ENCODE data around the gene EPHA7.

EPHA7 gene

DNA sequence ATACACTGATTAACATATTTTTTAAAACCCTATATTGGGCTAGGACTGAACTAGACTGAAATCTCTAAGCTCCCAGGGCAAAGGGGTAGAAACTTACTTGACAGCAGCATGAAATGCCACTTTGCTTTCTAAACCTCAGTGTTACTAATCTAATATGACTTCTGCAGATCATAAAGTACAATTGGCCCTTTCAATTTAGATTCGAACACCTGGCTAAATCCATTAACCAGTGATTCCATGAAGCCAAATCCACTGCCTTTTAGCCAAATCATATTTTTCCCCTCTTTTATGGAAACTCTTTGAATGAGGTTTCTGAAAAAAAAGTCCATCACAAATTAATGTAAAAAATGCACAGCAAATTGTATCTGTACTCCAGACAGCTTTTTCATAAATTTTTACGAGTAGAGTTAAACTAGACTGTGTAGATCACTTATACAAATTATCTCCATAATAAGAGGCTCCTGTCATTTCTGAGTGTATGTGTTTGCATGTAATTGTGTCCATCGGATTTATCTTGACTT is 25.7 kb downstream of the EPHA7 start:
- no peak for DNase-seq

DNA sequence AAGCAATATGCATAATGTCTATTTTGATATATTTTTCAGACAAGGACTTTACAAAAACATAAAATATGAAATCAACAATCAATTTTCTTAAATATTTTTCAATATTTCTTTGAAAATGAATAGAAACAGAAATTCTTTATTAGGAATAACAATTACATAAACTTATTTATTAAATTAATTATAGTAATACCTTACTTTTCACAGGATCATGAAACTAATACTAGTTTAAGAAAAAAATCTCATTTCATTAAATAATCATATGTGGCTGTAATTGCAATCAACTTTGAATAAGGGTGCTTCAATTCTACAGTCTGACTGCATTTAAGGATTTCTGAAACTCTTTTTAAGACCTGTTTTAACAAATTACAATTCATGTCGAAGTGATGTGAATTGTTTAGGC is 26.6 kb downstream of the EPHA7 start:
- DNase-seq, result no peak

DNA sequence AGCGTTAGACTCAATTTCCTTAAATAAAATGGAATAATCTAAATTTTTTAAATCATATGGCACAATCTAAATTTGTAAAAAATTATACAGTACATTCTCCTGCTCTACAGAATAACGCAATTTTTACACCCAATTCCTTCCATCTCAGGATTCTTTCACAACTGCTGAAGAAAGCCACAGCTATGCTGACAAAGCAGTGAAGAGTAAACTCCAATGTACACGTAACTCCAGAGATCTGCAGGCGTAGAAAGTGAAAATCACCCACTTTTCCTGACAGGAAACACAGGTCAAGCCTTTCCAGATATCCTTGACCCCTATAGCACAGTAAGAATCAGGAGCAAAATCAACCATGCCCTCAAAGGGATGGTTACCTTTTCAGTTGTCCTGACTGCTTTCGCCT is 27.4 kb downstream of the EPHA7 start:
- no peak for DNase-seq

DNA sequence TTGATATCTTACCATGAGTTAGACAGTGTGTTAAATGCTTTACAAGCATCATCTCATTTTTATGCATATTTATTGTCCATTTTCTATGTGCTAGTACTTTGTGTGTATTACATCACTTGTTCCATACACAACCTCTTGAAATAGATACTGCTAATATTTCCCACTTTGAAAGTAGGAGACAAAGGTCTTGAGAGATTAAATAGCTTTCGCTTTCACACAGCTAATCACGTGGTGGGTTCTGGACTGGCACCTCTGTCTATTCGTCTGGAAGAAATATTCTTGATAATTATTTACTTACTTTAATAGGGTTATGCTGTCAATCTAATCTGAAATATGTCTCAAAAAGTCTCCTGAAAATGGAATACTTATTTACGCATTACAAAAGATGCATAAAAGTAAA is 30.2 kb downstream of the EPHA7 start:
- DNase-seq, result no peak

GRCh38 chr6:93388070-93388469 is 31.3 kb downstream of the EPHA7 start:
- DNase-seq, result no peak

DNA sequence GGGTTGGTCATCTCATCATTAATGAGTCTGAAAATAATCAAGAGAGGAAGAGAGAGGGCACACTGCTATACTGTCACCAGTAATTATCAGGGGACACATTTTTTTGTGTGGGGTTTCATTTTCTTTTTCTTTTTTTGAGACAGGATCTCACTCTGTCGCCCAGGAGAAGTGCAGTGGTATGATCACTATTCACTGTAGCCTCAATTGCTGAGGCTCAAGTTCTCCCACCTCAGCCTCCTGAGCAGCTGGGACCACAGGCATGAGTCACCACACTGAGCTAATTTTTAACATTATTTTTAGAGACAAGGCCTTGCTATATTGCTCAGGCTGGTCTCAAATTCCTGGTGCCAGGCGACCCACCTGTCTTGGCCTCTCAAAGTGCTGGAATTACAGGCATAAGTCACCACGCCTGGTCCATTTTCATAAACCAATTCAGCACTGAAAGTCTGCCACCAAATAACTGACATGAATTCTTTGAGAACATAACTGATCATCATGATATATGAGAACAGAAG is 43.3 kb downstream of the EPHA7 start:
- DNase-seq, result no peak

DNA sequence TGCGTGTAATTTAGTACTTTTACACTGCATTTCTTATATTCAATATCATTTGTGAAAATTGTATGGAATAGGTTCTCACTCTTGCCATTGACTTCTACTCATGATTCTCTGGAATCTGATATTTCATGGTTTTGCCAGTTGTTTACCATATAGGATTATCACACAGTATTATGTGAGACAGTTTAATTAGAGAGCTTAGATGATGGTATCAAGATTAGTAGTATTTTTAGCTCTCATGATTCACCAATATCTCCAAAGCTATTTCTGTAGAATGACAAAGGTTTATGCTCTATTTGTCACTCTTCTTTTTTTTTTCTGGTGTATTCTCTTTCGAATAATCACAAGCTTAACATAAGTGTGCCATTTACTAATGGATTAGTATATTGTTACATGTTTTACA is 45.9 kb downstream of the EPHA7 start:
- DNase-seq, result no peak

DNA sequence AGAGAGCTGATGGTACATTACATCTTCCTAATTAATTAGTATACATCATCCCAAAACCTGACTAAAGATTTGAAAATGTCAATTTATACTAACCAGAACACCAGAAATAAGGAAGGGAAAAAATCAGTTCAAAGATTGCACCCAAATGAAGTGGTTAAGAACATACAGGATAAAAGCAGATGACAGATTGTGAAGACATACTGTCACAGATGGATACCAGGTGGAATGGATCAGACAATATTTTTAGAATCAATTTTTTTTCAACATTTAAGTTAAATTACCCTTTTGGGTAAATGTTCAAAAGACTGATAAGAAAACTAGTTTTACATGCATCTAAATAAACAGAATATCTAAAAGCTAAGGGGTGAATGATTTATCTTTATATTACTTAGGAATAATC is 47.6 kb downstream of the EPHA7 start:
- DNase-seq, result no peak

DNA sequence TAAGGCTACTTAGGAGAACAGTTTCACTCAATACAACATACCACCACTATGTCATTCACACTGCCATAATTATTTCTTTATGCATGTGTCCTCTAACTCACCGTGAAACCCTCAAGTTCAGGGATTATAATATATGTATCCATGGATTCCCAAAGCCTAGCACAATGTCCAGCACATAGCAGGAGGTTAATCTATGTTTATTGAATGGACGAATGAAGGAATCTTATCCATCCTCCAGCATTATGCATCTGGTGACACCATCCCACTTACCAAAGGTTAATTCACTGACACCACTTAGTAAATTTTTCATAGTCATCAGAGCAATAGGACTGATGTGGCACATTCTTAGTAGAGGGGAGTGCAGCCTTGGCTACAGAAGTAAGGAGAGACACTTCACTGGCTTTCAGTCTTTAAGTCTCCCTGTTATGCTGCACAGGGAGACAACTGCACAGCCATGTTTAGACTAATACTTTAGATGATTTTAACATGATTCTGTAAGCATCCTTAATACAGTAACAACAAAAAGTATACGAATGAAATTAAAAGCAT is 49.7 kb downstream of the EPHA7 start:
- DNase-seq, result no peak

GRCh38 chr6:93366506-93366905 is 52.9 kb downstream of the EPHA7 start:
- no peak for DNase-seq

DNA sequence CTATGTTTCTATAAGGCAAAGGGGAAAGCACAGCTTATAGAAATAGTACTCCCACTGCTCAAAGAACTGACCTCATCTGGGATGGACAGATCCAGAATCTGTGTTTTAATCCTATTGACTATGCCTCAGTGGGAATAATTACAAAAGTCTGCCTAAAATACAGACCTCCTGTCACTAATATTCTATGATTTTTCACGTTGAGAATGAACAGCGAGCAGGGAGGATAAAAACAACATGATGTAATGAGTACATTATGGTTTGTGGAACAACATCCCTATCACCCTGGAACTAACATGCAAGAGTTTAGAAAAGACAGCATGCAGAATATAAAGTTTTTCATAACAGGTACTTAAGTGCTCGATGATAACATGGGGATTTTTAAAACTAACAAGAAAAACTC is 53.9 kb downstream of the EPHA7 start:
- DNase-seq, result no peak

GRCh38 chr6:93358435-93358834 is 60.9 kb downstream of the EPHA7 start:
- no peak for DNase-seq

GRCh38 chr6:93352604-93353003 is 66.8 kb downstream of the EPHA7 start:
- no peak for DNase-seq

GRCh38 chr6:93351222-93351621 is 68.1 kb downstream of the EPHA7 start:
- DNase-seq, result peak; percentile 1

DNA sequence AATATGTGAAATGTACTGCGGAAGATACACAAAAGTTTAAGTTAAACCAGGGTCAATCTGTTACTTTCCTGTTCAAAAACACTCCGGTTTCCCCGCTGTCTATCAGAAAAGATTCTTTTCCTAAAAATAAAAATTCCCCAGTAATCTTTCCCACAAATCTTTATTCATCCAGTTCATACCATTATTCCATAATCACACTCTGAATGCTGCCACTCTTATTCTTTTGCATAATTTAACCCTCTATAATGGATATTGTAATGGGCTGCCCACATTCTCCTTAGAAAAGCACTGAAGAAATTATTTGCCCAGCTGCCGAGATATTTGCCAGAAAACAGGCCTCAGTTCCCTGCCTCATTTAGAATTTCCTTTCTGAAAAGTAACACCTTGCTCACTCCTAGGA is 68.6 kb downstream of the EPHA7 start:
- DNase-seq, result no peak

- no peak for DNase-seq
These were observed 75.0 kb downstream of the EPHA7 start for GRCh38 chr6:93344333-93344835.

DNA sequence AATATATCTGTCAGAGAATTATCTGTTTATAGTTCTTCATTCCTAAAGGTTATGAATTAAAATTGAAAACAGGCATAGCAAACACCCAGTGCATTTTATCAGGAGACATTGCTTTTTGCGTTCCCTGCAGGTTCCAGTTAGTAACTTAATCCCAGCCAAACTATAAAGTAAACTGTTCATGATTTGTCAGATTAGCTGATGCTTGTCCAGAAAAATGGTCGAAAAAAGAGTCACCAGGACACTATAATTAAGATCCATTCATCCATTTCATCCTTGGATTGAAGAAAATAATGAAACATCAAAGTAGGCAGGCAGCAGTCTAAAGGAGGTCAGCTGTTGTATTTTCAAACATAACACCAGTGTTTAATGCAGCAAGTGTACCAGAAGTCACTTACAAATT is 75.9 kb downstream of the EPHA7 start:
- DNase-seq, result no peak

DNA sequence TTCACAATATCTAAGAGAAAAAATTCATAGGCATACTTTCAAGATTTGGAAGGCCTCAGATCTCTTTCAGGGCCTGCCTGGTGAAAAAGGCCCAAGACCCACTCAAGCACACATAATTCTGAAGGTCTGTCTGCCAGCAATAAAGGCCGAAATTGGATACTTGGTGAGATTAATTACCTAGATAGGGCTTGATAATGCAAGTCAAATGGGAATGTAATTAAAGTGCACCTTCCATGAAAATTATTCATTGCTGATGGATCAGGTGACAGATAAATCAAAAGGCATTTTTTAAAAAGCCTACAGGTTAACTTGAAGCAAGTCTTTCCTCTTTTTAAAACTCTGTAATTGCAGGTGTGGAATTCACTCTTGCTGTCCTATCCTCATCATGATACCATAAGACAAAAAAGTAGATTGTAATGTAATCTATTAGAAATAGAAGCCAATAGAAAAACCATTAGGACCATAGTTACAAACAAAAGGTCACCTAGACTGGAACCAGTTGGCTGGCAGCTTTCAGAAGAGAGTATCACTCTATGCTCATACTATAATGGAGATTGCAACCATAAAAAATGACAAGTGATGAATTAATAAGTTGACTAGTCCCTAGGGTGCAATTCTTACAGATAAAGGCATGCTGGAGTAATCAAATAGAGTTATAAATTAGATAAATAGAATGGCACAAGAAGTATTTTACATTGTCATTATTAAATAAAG is 77.3 kb downstream of the EPHA7 start:
- DNase-seq, result no peak

GRCh38 chr6:93337772-93338394 is 81.5 kb downstream of the EPHA7 start:
- no peak for DNase-seq

DNA sequence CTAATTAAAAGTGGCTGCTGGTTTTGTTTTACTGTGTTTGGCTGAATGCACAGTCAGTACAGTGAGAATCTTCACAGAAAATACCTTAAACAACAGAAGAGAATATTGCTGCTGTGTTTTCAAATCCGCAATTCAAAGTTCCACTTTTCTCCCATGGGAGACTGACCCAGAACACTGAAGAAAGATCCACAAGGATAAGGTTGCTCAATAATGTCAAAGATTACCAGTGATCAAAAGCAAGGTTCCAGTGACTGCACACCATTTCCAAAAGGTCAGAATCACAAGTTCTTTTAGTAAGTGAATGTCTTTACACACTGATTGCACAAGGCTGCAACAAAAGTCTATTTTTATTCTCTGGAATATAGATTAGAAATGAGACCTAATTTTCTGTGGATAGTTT is 82.3 kb downstream of the EPHA7 start:
- no peak for DNase-seq

DNA sequence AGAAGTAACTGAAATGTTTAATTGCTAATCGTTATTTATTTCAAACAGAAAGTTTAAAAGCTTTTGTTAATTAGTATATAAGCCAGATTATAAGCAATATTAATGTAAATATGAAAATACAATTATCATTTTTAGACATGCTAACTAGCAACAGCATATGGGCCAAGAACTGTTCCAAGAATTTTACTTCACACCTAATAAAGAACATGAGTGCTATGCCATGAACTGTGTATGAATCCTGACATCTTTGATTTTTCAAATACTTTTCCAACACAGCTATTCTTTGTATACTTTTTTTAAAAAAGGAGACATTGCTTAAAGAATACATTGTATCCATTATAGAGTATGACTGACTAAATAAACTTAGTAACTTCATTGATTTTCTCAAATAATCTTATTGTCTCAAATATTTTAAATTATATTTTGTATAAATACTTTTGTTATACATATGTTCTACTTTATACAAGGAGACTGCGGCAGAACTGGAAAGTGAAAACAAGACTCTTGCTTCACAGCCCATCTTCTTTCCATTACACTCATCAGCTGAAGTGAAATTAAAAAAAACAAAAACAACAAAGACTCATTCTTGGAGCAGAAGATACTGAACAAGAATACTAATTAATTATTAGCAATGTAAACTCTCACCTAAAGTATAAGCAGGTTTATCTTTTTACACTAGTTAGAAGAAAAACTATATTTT is 89.9 kb downstream of the EPHA7 start:
- DNase-seq, result no peak

- DNase-seq, result no peak
These were observed 91.5 kb downstream of the EPHA7 start for GRCh38 chr6:93327857-93328256.

DNA sequence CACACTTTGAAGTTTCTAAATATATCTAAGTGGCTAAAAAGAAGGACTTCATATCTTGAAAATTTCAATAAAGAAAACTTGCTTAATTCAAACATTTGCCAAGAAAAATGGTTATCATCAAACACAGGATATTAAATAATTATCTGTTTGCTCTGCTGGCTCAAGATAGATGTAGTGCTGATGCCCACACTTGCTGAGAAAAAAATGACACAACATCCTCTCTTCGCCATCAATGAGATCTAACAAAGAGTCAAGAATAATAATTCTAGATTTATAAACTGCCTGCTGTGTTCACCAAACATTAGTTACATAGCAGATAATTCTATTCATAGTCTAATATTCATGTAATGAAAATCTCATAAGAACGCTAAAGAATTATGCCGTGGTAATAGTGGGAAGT is 93.6 kb downstream of the EPHA7 start:
- DNase-seq, result no peak

All from fibroblast of skin of scalp (primary cell).